Measurements from ENCODE around the gene LKAAEAR1.

The LKAAEAR1 gene

GRCh38 chr20:64033981-64034493 is 50.2 kb downstream of the LKAAEAR1 start:
- DNase-seq: no peak

Measured in MV-4-11 (cell line).